ENCODE results near the gene SDR39U1.

GRCh38 chr14:24417832-24418491 is 24.6 kb downstream of the SDR39U1 start:
- TF ChIP-seq EZH2 (IDR thresholded peaks at IDR 0.05) (no peak), POLR2AphosphoS5 (IDR thresholded peaks at IDR 0.05; ENCODE audit: borderline replicate concordance, low read depth, low read length) (no peak; the same call in 1 of the 2 replicates)
